Esophagus mucosa (tissue), 1 donor: ENCODE data around the gene ERVFRD-1. TPM values are rescaled to one million over a fixed set of nuclear protein-coding genes. Genes with fewer than 3 reads are reported as not detected.
"Not testable (repeated sequence)": the region's sequence is repeated elsewhere in the genome, so short reads cannot be mapped to it uniquely, and the experiment has no call there.

ENCODE experiments used
- ATAC-seq: fragments of 200-7000 bp; cut with Tn5 transposase; one replicate; pipeline ENCODE4 v1.9.1; 2020
- total RNA-seq: library from RNA; stranded (reverse); gene quantifications from one replicate; pipeline ENCODE4 v1.2.4, GENCODE V29; 2023
- donor health status: DM: yes; HTN: yes; CAD: no.

The ERVFRD-1 gene
- total RNA-seq, 1 donor from 2014 or later, result not detected

GRCh38 chr6:11087141-11087812 lies 24.2 kb downstream of the ERVFRD-1 start:
- not testable (repeated sequence) for ATAC-seq

- no peak for ATAC-seq
These were observed 25.6 kb downstream of the ERVFRD-1 start for GRCh38 chr6:11085758-11086435.

GRCh38 chr6:11083956-11084355 lies 27.6 kb downstream of the ERVFRD-1 start:
- ATAC-seq, result no peak

GRCh38 chr6:11083491-11083890 lies 28.0 kb downstream of the ERVFRD-1 start:
- no peak for ATAC-seq

- ATAC-seq, result no peak
These were observed 31.2 kb downstream of the ERVFRD-1 start for GRCh38 chr6:11080296-11080695.

GRCh38 chr6:11078266-11078665 lies 33.3 kb downstream of the ERVFRD-1 start:
- no peak for ATAC-seq

GRCh38 chr6:11076540-11076939 lies 35.0 kb downstream of the ERVFRD-1 start:
- no peak for ATAC-seq

- ATAC-seq, result no peak
These were observed 39.4 kb downstream of the ERVFRD-1 start for GRCh38 chr6:11072101-11072500.

GRCh38 chr6:11069760-11070159 lies 41.8 kb downstream of the ERVFRD-1 start:
- ATAC-seq, result no peak

- no peak for ATAC-seq
These were observed 44.2 kb downstream of the ERVFRD-1 start for GRCh38 chr6:11067348-11067747.

- no peak for ATAC-seq
These were observed 44.8 kb downstream of the ERVFRD-1 start for GRCh38 chr6:11066505-11067347.

GRCh38 chr6:11065436-11066202 lies 45.9 kb downstream of the ERVFRD-1 start:
- ATAC-seq, result no peak

GRCh38 chr6:11064836-11065235 lies 46.7 kb downstream of the ERVFRD-1 start:
- no peak for ATAC-seq

GRCh38 chr6:11062715-11063114 lies 48.8 kb downstream of the ERVFRD-1 start:
- ATAC-seq, result no peak

GRCh38 chr6:11062083-11062482 lies 49.4 kb downstream of the ERVFRD-1 start:
- no peak for ATAC-seq

GRCh38 chr6:11058406-11058805 lies 53.1 kb downstream of the ERVFRD-1 start:
- ATAC-seq, result no peak

- no peak for ATAC-seq
These were observed 54.7 kb downstream of the ERVFRD-1 start for GRCh38 chr6:11056871-11057270.

- no peak for ATAC-seq
These were observed 56.3 kb downstream of the ERVFRD-1 start for GRCh38 chr6:11055127-11055627.

- no peak for ATAC-seq
These were observed 56.8 kb downstream of the ERVFRD-1 start for GRCh38 chr6:11054722-11055121.

- no peak for ATAC-seq
These were observed 58.2 kb downstream of the ERVFRD-1 start for GRCh38 chr6:11053307-11053706.
